ENCODE data around the gene MXD4.

Gene MXD4

DNA sequence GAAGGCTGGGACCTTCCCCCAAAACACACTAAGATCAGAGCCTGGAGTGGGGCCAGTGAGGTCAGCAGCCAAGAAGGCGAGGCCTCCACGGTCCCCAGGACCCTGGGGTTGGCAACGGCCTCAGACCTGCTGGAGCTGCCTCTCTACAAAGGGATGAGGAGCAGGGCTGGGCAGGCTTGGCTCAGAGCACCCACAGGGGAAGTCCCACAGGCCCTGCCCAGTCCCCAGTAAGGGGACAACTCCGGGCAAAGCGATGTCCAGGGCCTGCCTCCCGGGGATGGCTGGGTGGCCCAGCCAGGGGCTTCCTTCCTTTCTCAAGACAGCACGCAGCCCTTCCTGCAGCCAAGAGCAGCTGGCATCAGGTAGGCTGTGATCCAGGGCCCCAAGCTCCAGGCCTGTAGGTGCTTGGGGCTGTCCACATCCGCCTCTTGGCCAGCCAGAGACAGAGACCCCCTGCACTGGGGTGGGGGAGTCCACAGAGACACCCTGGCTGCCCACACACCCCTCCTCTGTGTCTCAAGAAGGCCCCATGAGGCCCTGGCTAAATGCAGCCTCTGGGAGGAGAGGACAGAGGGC is 5.7 kb downstream of the MXD4 start:
- Histone ChIP-seq H3K36me3 (ENCODE audit: control insufficient read depth, insufficient read depth, low read length) (peaks cover under 1% of the 10 kb centered on the region), H3K4me1 (ENCODE audit: control insufficient read depth, insufficient read depth, low read length) (peaks cover 7% of the 10 kb centered on the region), H3K27ac (ENCODE audit: insufficient read depth, low read depth, low read length, poor library complexity, severe bottlenecking) (no peak overlapping the region), H3K27me3 (ENCODE audit: control insufficient read depth, insufficient read depth, low read length, poor library complexity, severe bottlenecking) (no peaks in the 10 kb centered on the region), H3K4me3 (ENCODE audit: insufficient read depth, low read depth, low read length) (no peak overlapping the region), H3K9me3 (ENCODE audit: control insufficient read depth, low read length) (no peaks in the 10 kb centered on the region)
- 92 to 95% methylated on average over 8 of the region's 8 CpGs for WGBS, 2 experiments

GRCh38 chr4:2255501-2256155 is 6.3 kb downstream of the MXD4 start:
- Histone ChIP-seq H3K4me3 (ENCODE audit: insufficient read depth, low read depth, low read length) (no peak overlapping the region), H3K27ac (ENCODE audit: insufficient read depth, low read depth, low read length, poor library complexity, severe bottlenecking) (no peak overlapping the region), H3K36me3 (ENCODE audit: control insufficient read depth, insufficient read depth, low read length) (peaks cover 5% of the 10 kb centered on the region), H3K9me3 (ENCODE audit: control insufficient read depth, low read length) (no peaks in the 10 kb centered on the region), H3K27me3 (ENCODE audit: control insufficient read depth, insufficient read depth, low read length, poor library complexity, severe bottlenecking) (no peaks in the 10 kb centered on the region), H3K4me1 (ENCODE audit: control insufficient read depth, insufficient read depth, low read length) (peaks cover 6% of the 10 kb centered on the region)
- 87 to 91% methylated on average over 18 of the region's 18 CpGs for WGBS, 2 experiments

- H3K27me3 ChIP-seq (ENCODE audit: control insufficient read depth, insufficient read depth, low read length, poor library complexity, severe bottlenecking), result no peaks in the 10 kb centered on the region
- H3K9me3 ChIP-seq (ENCODE audit: control insufficient read depth, low read length), result no peaks in the 10 kb centered on the region
- no peak overlapping the region for H3K27ac ChIP-seq (ENCODE audit: insufficient read depth, low read depth, low read length, poor library complexity, severe bottlenecking)
- H3K4me1 ChIP-seq (ENCODE audit: control insufficient read depth, insufficient read depth, low read length), result no peaks in the 10 kb centered on the region
- H3K36me3 ChIP-seq (ENCODE audit: control insufficient read depth, insufficient read depth, low read length), result peaks cover 5% of the 10 kb centered on the region
- WGBS, 2 experiments, result 96% methylated on average over 32 of the region's 32 CpGs
- no peak overlapping the region for H3K4me3 ChIP-seq (ENCODE audit: insufficient read depth, low read depth, low read length)
Observed at GRCh38 chr4:2254665-2255500, 7.0 kb downstream of the MXD4 start.

GRCh38 chr4:2253160-2254084 is 8.5 kb downstream of the MXD4 start:
- H3K27ac ChIP-seq (ENCODE audit: insufficient read depth, low read depth, low read length, poor library complexity, severe bottlenecking), result no peak overlapping the region
- H3K4me3 ChIP-seq (ENCODE audit: insufficient read depth, low read depth, low read length), result no peak overlapping the region
- no peaks in the 10 kb centered on the region for H3K9me3 ChIP-seq (ENCODE audit: control insufficient read depth, low read length)
- WGBS, 2 experiments, result 93 to 94% methylated on average over 32 of the region's 32 CpGs
- H3K4me1 ChIP-seq (ENCODE audit: control insufficient read depth, insufficient read depth, low read length), result no peaks in the 10 kb centered on the region
- H3K27me3 ChIP-seq (ENCODE audit: control insufficient read depth, insufficient read depth, low read length, poor library complexity, severe bottlenecking), result no peaks in the 10 kb centered on the region
- peaks cover 5% of the 10 kb centered on the region for H3K36me3 ChIP-seq (ENCODE audit: control insufficient read depth, insufficient read depth, low read length)

DNA sequence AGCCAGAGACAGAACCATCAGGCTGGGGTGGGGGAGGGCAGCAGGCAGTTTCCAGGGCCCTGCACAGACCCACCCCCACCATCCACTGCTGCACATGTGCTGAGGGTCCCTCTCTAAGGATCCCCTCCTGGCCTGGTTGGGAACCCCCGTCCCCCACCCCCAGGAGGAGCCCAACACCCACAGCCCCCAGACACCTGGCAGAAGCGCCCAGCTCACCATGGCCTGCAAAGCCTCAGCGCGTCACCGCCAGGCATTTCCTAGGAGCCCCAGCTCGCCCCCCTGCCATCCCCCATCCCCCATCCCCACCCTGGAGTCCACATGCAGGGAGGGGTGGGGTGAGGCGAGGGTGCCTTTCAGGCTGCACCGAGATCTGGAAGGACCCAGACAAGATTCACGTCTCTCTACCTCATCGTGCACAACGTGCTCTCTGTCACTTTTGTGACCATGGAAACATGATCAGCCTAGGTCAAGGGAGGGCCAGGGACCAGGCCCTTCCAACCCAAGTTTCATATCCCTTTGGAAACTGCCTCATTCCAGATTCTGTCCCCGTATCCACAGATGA is 9.3 kb downstream of the MXD4 start:
- WGBS, 2 experiments, result 90 to 91% methylated on average over 11 to 12 of the region's 12 CpGs
- Histone ChIP-seq H3K4me3 (ENCODE audit: insufficient read depth, low read depth, low read length) (no peak overlapping the region), H3K9me3 (ENCODE audit: control insufficient read depth, low read length) (no peaks in the 10 kb centered on the region), H3K4me1 (ENCODE audit: control insufficient read depth, insufficient read depth, low read length) (no peaks in the 10 kb centered on the region), H3K27me3 (ENCODE audit: control insufficient read depth, insufficient read depth, low read length, poor library complexity, severe bottlenecking) (no peaks in the 10 kb centered on the region), H3K36me3 (ENCODE audit: control insufficient read depth, insufficient read depth, low read length) (peaks cover 5% of the 10 kb centered on the region), H3K27ac (ENCODE audit: insufficient read depth, low read depth, low read length, poor library complexity, severe bottlenecking) (no peak overlapping the region)

- Histone ChIP-seq H3K4me3 (ENCODE audit: insufficient read depth, low read depth, low read length) (no peak overlapping the region), H3K36me3 (ENCODE audit: control insufficient read depth, insufficient read depth, low read length) (peaks cover 5% of the 10 kb centered on the region), H3K27me3 (ENCODE audit: control insufficient read depth, insufficient read depth, low read length, poor library complexity, severe bottlenecking) (no peaks in the 10 kb centered on the region), H3K27ac (ENCODE audit: insufficient read depth, low read depth, low read length, poor library complexity, severe bottlenecking) (no peak overlapping the region), H3K9me3 (ENCODE audit: control insufficient read depth, low read length) (no peaks in the 10 kb centered on the region), H3K4me1 (ENCODE audit: control insufficient read depth, insufficient read depth, low read length) (no peaks in the 10 kb centered on the region)
- WGBS, 2 experiments, result 95% methylated on average over 16 of the region's 16 CpGs
Observed at GRCh38 chr4:2251795-2252529, 9.9 kb downstream of the MXD4 start.

GRCh38 chr4:2251073-2251794 is 10.7 kb downstream of the MXD4 start:
- no peak overlapping the region for H3K4me3 ChIP-seq (ENCODE audit: insufficient read depth, low read depth, low read length)
- no peaks in the 10 kb centered on the region for H3K27me3 ChIP-seq (ENCODE audit: control insufficient read depth, insufficient read depth, low read length, poor library complexity, severe bottlenecking)
- no peaks in the 10 kb centered on the region for H3K4me1 ChIP-seq (ENCODE audit: control insufficient read depth, insufficient read depth, low read length)
- H3K36me3 ChIP-seq (ENCODE audit: control insufficient read depth, insufficient read depth, low read length), result peaks cover 5% of the 10 kb centered on the region
- H3K9me3 ChIP-seq (ENCODE audit: control insufficient read depth, low read length), result no peaks in the 10 kb centered on the region
- WGBS, 2 experiments, result 94 to 97% methylated on average over 25 of the region's 25 CpGs
- H3K27ac ChIP-seq (ENCODE audit: insufficient read depth, low read depth, low read length, poor library complexity, severe bottlenecking), result no peak overlapping the region

- Histone ChIP-seq H3K27me3 (ENCODE audit: control insufficient read depth, insufficient read depth, low read length, poor library complexity, severe bottlenecking) (no peaks in the 10 kb centered on the region), H3K9me3 (ENCODE audit: control insufficient read depth, low read length) (no peaks in the 10 kb centered on the region), H3K27ac (ENCODE audit: insufficient read depth, low read depth, low read length, poor library complexity, severe bottlenecking) (no peak overlapping the region), H3K36me3 (ENCODE audit: control insufficient read depth, insufficient read depth, low read length) (peaks cover 5% of the 10 kb centered on the region), H3K4me3 (ENCODE audit: insufficient read depth, low read depth, low read length) (no peak overlapping the region), H3K4me1 (ENCODE audit: control insufficient read depth, insufficient read depth, low read length) (no peaks in the 10 kb centered on the region)
- WGBS, 2 experiments, result 94 to 95% methylated on average over 30 of the region's 30 CpGs
Observed at GRCh38 chr4:2250357-2251072, 11.4 kb downstream of the MXD4 start.
